Astrocyte (in vitro differentiated cells and primary cell): ENCODE measurements around the gene CRHR1. TPM values are rescaled to one million over a fixed set of nuclear protein-coding genes. Genes with fewer than 3 reads are reported as not detected.

Experiments
- DNase-seq: peaks from one replicate; pipeline ENCODE4 v3.0.0-alpha.2; 2010; ENCODE audit warnings: low read depth
- FAIRE-seq: peaks from 2 replicates; lab custom pipeline; 2011; peaks lifted over from hg19 to GRCh38; lab: Jason Lieb, UNC
- H2AFZ ChIP-seq: 2 replicates; pipeline ENCODE4 v1.6.0; 2012; ENCODE audit warnings: low read depth, low read length, inconsistent platforms
- H3K27ac ChIP-seq: 2 replicates; pipeline ENCODE4 v1.5.1; 2011; ENCODE audit warnings: low read depth, low read length, inconsistent platforms
- H3K27me3 ChIP-seq: 2 replicates; pipeline ENCODE4 v1.6.0; 2011; ENCODE audit warnings: low read length, inconsistent platforms; ENCODE audit not compliant: insufficient read depth
- H3K36me3 ChIP-seq: 2 replicates; pipeline ENCODE4 v1.5.1; 2011; ENCODE audit warnings: low read length, inconsistent platforms; ENCODE audit not compliant: insufficient read depth
- H3K4me1 ChIP-seq: 2 replicates; pipeline ENCODE4 v1.5.1; 2011; ENCODE audit warnings: low read length, inconsistent platforms; ENCODE audit not compliant: insufficient read depth
- H3K4me2 ChIP-seq: 2 replicates; pipeline ENCODE4 v1.6.0; 2012; ENCODE audit warnings: low read length, inconsistent platforms
- H3K4me3 ChIP-seq: 2 replicates; pipeline ENCODE4 v1.5.1; 2011; ENCODE audit warnings: low read depth, mild to moderate bottlenecking, low read length, inconsistent platforms; ENCODE audit not compliant: insufficient read depth
- H3K79me2 ChIP-seq: 2 replicates; pipeline ENCODE4 v1.6.0; 2012; ENCODE audit warnings: mild to moderate bottlenecking, low read length, inconsistent platforms; ENCODE audit not compliant: insufficient read depth
- H3K9ac ChIP-seq: 2 replicates; pipeline ENCODE4 v1.6.0; 2012; ENCODE audit warnings: mild to moderate bottlenecking, low read length, inconsistent platforms
- H3K9me3 ChIP-seq: 2 replicates; pipeline ENCODE4 v1.5.1; 2012; ENCODE audit warnings: low read depth, mild to moderate bottlenecking, low read length, inconsistent platforms; ENCODE audit not compliant: insufficient read depth
- H4K20me1 ChIP-seq: 2 replicates; pipeline ENCODE4 v1.6.0; 2012; ENCODE audit warnings: low read length, inconsistent platforms; ENCODE audit not compliant: insufficient read depth
- H3K27ac Mint-ChIP-seq: one replicate; pipeline ENCODE4 v1.8.0; 2021; ENCODE audit warnings: mild to moderate bottlenecking, mixed read lengths; ENCODE audit not compliant: unreplicated experiment
- H3K27me3 Mint-ChIP-seq: one replicate; pipeline ENCODE4 v1.8.0; 2021; ENCODE audit warnings: low read depth, mixed read lengths; ENCODE audit not compliant: unreplicated experiment
- H3K36me3 Mint-ChIP-seq: one replicate; pipeline ENCODE4 v1.8.0; 2021; ENCODE audit warnings: low read depth, mixed read lengths; ENCODE audit not compliant: unreplicated experiment
- H3K4me1 Mint-ChIP-seq: one replicate; pipeline ENCODE4 v1.8.0; 2021; ENCODE audit warnings: low read depth, mixed read lengths; ENCODE audit not compliant: unreplicated experiment
- H3K4me3 Mint-ChIP-seq: one replicate; pipeline ENCODE4 v1.8.0; 2021; ENCODE audit warnings: mild to moderate bottlenecking, moderate library complexity, mixed read lengths; ENCODE audit not compliant: unreplicated experiment
- H3K9me3 Mint-ChIP-seq: one replicate; pipeline ENCODE4 v1.8.0; 2021; ENCODE audit warnings: mild to moderate bottlenecking, mixed read lengths; ENCODE audit not compliant: unreplicated experiment
- CTCF ChIP-seq: IDR thresholded peaks from 2 replicates; pipeline ENCODE4 v1.5.1; 2011; ENCODE audit warnings: low read depth, mild to moderate bottlenecking, inconsistent platforms, low read length, moderate library complexity; ENCODE audit not compliant: insufficient read depth
- EZH2 ChIP-seq: IDR thresholded peaks from 2 replicates; pipeline ENCODE4 v1.6.1; 2012; ENCODE audit warnings: mild to moderate bottlenecking, low read length, inconsistent platforms; ENCODE audit not compliant: insufficient read depth
- total RNA-seq: library from RNA; stranded (reverse); gene quantifications from 2 replicates; pipeline ENCODE4 v1.2.1, GENCODE V29; 2021

CRHR1 gene
- total RNA-seq, 1 donor from 2014 or later: 0.20 TPM

DNA sequence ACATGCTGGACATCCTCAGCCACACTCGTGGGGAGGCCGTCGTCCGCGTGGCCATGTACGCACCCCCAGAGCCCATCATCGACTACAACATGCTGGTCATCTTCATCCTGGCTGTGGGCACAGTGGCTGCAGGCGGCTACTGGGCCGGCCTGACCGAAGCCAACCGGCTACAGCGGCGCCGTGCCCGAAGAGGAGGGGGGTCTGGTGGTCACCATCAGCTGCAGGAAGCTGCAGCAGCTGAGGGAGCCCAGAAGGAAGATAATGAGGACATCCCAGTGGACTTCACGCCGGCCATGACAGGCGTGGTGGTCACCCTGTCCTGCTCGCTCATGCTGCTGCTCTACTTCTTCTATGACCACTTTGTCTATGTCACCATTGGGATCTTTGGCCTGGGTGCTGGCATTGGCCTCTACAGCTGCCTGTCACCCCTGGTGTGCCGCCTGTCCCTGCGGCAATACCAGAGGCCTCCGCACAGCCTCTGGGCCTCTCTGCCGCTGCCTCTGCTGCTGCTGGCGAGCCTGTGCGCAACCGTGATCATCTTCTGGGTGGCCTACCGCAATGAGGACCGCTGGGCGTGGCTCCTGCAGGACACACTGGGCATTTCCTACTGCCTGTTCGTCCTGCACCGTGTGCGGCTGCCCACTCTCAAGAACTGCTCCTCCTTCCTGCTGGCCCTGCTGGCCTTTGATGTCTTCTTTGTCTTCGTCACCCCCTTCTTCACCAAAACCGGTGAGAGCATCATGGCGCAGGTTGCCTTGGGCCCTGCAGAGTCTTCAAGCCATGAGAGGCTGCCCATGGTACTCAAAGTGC, 61.5 kb downstream of the CRHR1 start:
- Mint-ChIP-seq H3K27ac (no peak overlapping the region), H3K9me3 (no peaks in the 10 kb centered on the region), H3K36me3 (peaks cover 1% of the 10 kb centered on the region), H3K4me3 (no peak overlapping the region), H3K4me1 (no peaks in the 10 kb centered on the region), H3K27me3 (peaks cover 56% of the 10 kb centered on the region)
- Histone ChIP-seq H3K27ac (no peak overlapping the region), H2AFZ (no peak overlapping the region), H3K4me1 (no peaks in the 10 kb centered on the region), H3K4me2 (no peak overlapping the region), H3K4me3 (no peak overlapping the region), H3K79me2 (no peaks in the 10 kb centered on the region), H3K27me3 (no peaks in the 10 kb centered on the region), H3K9me3 (no peaks in the 10 kb centered on the region), H3K9ac (no peak overlapping the region), H4K20me1 (no peaks in the 10 kb centered on the region), H3K36me3 (no peaks in the 10 kb centered on the region)
- DNase-seq (no peak), FAIRE-seq (no peak)
- TF ChIP-seq CTCF (no peak), EZH2 (no peak)

DNA sequence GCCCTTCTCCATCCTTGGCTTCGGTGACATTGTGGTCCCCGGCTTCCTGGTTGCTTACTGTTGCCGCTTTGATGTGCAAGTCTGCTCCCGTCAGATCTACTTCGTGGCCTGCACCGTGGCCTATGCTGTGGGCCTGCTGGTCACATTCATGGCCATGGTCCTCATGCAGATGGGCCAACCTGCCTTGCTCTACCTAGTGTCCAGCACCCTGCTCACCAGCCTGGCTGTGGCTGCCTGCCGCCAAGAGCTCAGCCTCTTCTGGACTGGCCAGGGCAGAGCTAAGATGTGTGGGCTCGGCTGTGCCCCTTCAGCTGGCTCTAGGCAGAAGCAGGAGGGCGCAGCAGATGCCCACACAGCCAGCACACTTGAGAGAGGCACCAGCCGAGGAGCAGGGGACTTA, 62.1 kb downstream of the CRHR1 start:
- peaks cover 60% of the 10 kb centered on the region for H3K27me3 Mint-ChIP-seq
- no peaks in the 10 kb centered on the region for H3K79me2 ChIP-seq
- no peak overlapping the region for H3K27ac Mint-ChIP-seq
- H3K4me2 ChIP-seq: no peak overlapping the region
- no peaks in the 10 kb centered on the region for H3K9me3 ChIP-seq
- no peak for FAIRE-seq
- H3K4me1 ChIP-seq: no peaks in the 10 kb centered on the region
- H3K4me3 Mint-ChIP-seq: no peak overlapping the region
- no peaks in the 10 kb centered on the region for H3K36me3 ChIP-seq
- no peaks in the 10 kb centered on the region for H4K20me1 ChIP-seq
- no peaks in the 10 kb centered on the region for H3K4me1 Mint-ChIP-seq
- no peak for TF ChIP-seq EZH2
- no peak for TF ChIP-seq CTCF
- DNase-seq: no peak
- H2AFZ ChIP-seq: no peak overlapping the region
- peaks cover 1% of the 10 kb centered on the region for H3K36me3 Mint-ChIP-seq
- no peaks in the 10 kb centered on the region for H3K27me3 ChIP-seq
- H3K9ac ChIP-seq: no peak overlapping the region
- H3K9me3 Mint-ChIP-seq: no peaks in the 10 kb centered on the region
- H3K4me3 ChIP-seq: no peak overlapping the region
- no peak overlapping the region for H3K27ac ChIP-seq

DNA sequence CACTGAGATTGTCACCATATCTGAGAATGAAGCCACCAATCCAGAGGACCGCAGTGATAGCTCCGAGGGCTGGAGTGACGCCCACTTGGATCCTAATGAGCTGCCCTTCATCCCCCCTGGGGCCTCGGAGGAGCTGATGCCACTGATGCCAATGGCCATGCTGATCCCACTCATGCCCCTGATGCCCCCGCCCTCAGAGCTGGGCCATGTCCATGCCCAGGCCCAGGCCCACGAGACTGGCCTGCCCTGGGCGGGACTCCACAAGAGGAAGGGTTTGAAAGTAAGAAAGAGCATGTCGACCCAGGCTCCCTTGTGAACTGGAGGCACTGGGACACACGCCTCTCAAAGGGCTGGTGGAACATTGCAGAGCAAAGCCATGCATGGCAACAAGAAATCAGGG, 62.5 kb downstream of the CRHR1 start:
- no peak overlapping the region for H3K4me3 ChIP-seq
- Mint-ChIP-seq H3K9me3 (no peaks in the 10 kb centered on the region), H3K36me3 (peaks cover 1% of the 10 kb centered on the region), H3K4me3 (no peak overlapping the region), H3K4me1 (no peaks in the 10 kb centered on the region), H3K27ac (no peak overlapping the region), H3K27me3 (peaks cover 60% of the 10 kb centered on the region)
- H3K27me3 ChIP-seq: no peaks in the 10 kb centered on the region
- H2AFZ ChIP-seq: no peak overlapping the region
- H3K9me3 ChIP-seq: no peaks in the 10 kb centered on the region
- no peak overlapping the region for H3K4me2 ChIP-seq
- no peak for FAIRE-seq
- H3K4me1 ChIP-seq: no peaks in the 10 kb centered on the region
- H4K20me1 ChIP-seq: no peaks in the 10 kb centered on the region
- no peak for TF ChIP-seq EZH2
- TF ChIP-seq CTCF: no peak
- no peak overlapping the region for H3K9ac ChIP-seq
- H3K27ac ChIP-seq: no peak overlapping the region
- H3K36me3 ChIP-seq: no peaks in the 10 kb centered on the region
- H3K79me2 ChIP-seq: no peaks in the 10 kb centered on the region
- no peak for DNase-seq
